MM.1S (cell line): ENCODE measurements around the gene APOBEC3B.
"Not testable (repeated sequence)": the region's sequence is repeated elsewhere in the genome, so short reads cannot be mapped to it uniquely, and the experiment has no call there.

Source experiments
- CTCF ChIP-seq: fragments of 300-600 bp; sonication (generic); IDR thresholded peaks from 2 replicates; pipeline ENCODE4 v1.5.1; 2016; ENCODE audit warnings: antibody characterized with exemption, low read length, mixed read lengths
- EZH2 ChIP-seq: fragments of 300-600 bp; sonication (generic); optimal IDR thresholded peaks from 2 replicates; pipeline ENCODE3; 2017; ENCODE audit warnings: low read depth, mild to moderate bottlenecking, antibody characterized with exemption, low read length, mixed read lengths

- not testable (repeated sequence) for TF ChIP-seq CTCF, EZH2
Measured at GRCh38 chr22:39040538-39041296, 58.6 kb downstream of the APOBEC3B start, which contains the start of gene APOBEC3F.
